Measurements from ENCODE around the gene PAX5.

PAX5 gene

DNA sequence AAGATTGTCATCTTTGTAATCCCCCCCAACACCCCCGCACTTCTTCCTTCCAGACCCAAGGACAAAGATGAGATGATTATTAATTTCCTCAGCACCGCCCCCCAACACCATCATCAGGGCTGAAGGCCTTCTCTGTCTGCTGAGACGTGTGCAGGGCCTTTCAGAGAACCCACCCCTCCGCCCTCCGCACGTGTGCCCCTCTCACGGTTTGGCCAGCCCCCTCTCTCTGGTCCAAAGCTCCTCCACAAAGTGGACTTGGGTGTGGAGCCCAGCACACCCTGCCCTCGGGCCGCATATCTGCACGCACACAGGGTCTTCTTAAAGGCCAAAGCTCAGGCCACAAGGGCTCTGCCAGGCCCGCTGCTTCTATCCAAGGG is 32.0 kb downstream of the PAX5 start:
- no peak for TF ChIP-seq NFIC (IDR thresholded peaks at IDR 0.05)
- no peak for TF ChIP-seq CREB1 (IDR thresholded peaks at IDR 0.05; ENCODE audit: low read depth)
- TF ChIP-seq, protein P1, sequence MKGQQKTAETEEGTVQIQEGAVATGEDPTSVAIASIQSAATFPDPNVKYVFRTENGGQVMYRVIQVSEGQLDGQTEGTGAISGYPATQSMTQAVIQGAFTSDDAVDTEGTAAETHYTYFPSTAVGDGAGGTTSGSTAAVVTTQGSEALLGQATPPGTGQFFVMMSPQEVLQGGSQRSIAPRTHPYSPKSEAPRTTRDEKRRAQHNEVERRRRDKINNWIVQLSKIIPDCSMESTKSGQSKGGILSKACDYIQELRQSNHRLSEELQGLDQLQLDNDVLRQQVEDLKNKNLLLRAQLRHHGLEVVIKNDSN (IDR thresholded peaks at IDR 0.05): no peak
- TF ChIP-seq, protein P2, sequence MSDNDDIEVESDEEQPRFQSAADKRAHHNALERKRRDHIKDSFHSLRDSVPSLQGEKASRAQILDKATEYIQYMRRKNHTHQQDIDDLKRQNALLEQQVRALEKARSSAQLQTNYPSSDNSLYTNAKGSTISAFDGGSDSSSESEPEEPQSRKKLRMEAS (IDR thresholded peaks at IDR 0.05): no peak
- no peak for TF ChIP-seq TCF12 (IDR thresholded peaks at IDR 0.05; ENCODE audit: low read depth)
- TF ChIP-seq ZBTB7A (IDR thresholded peaks at IDR 0.05; ENCODE audit: low read depth): no peak
- no peak for TF ChIP-seq TEAD4 (IDR thresholded peaks at IDR 0.05)
- TF ChIP-seq YY1 (IDR thresholded peaks at IDR 0.05; ENCODE audit: low read depth): no peak
- no peak for TF ChIP-seq TAF1 (IDR thresholded peaks at IDR 0.05; ENCODE audit: low read depth)
- TF ChIP-seq RAD21 (IDR thresholded peaks at IDR 0.05; ENCODE audit: low read depth): no peak
- TF ChIP-seq CEBPB (IDR thresholded peaks at IDR 0.05): no peak
- TF ChIP-seq EP300 (IDR thresholded peaks at IDR 0.05; ENCODE audit: borderline replicate concordance): no peak
- no peak for TF ChIP-seq EGR1 (IDR thresholded peaks at IDR 0.05)
- TF ChIP-seq, protein P3, sequence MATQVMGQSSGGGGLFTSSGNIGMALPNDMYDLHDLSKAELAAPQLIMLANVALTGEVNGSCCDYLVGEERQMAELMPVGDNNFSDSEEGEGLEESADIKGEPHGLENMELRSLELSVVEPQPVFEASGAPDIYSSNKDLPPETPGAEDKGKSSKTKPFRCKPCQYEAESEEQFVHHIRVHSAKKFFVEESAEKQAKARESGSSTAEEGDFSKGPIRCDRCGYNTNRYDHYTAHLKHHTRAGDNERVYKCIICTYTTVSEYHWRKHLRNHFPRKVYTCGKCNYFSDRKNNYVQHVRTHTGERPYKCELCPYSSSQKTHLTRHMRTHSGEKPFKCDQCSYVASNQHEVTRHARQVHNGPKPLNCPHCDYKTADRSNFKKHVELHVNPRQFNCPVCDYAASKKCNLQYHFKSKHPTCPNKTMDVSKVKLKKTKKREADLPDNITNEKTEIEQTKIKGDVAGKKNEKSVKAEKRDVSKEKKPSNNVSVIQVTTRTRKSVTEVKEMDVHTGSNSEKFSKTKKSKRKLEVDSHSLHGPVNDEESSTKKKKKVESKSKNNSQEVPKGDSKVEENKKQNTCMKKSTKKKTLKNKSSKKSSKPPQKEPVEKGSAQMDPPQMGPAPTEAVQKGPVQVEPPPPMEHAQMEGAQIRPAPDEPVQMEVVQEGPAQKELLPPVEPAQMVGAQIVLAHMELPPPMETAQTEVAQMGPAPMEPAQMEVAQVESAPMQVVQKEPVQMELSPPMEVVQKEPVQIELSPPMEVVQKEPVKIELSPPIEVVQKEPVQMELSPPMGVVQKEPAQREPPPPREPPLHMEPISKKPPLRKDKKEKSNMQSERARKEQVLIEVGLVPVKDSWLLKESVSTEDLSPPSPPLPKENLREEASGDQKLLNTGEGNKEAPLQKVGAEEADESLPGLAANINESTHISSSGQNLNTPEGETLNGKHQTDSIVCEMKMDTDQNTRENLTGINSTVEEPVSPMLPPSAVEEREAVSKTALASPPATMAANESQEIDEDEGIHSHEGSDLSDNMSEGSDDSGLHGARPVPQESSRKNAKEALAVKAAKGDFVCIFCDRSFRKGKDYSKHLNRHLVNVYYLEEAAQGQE (IDR thresholded peaks at IDR 0.05; ENCODE audit: low read depth): no peak
- no peak for TF ChIP-seq FOXM1 (IDR thresholded peaks at IDR 0.05; ENCODE audit: borderline replicate concordance, low read depth)

DNA sequence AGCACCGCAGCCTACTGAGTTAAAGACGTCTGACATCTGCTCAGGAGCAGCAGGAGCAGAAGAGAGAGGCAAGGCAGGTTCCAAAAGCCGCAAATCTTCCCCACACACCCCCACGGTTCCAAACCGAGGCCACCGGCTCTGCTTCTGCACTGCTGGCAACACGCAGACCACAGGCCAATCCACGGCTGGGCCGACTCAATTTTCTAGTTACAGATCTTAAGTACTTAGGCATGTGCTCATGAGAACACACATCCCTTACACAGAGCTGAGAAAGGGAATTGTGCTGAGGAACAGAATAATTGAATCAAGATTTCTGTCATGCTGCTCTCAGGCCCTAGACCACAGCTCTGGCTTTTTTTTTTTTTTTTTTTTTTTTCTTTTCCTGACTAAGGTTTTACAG is 32.6 kb downstream of the PAX5 start:
- no peak for TF ChIP-seq CREB1 (IDR thresholded peaks at IDR 0.05; ENCODE audit: low read depth)
- TF ChIP-seq TAF1 (IDR thresholded peaks at IDR 0.05; ENCODE audit: low read depth): no peak
- TF ChIP-seq RAD21 (IDR thresholded peaks at IDR 0.05; ENCODE audit: low read depth): no peak
- TF ChIP-seq, protein P1 (IDR thresholded peaks at IDR 0.05): no peak
- TF ChIP-seq, protein P2 (IDR thresholded peaks at IDR 0.05): no peak

DNA sequence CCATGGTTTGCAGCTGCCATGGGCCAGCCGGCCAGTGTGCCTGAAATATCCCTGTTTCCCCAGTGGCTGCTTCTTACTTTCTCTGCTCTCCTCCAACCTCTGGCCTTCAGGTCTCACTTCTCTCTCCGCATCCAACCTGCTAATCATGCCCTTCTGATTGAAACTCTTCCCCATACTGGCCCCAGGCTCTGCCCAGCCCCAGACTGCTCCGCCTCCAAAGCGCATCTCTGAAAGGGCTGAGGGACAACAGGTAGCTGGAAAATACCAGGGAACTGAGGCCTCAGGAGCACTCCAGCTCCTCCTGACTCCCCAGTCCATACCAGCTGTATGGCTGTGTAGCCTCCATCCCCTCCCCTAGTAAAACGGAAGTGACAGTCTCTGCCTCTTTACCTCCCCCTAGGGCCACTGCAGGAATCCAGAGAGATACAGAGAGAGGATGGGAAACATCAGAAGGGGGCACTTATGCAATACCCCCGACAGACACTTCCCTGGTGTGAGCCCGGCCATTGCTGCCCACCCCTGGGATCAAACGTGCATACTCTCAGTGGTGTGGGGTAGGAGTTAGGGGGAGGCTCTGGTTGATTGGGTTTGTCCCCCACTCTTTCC is 34.2 kb downstream of the PAX5 start:
- no peak for TF ChIP-seq FOXM1 (IDR thresholded peaks at IDR 0.05; ENCODE audit: borderline replicate concordance, low read depth)
- no peak for TF ChIP-seq ZBTB7A (IDR thresholded peaks at IDR 0.05; ENCODE audit: low read depth)
- TF ChIP-seq, protein P3 (IDR thresholded peaks at IDR 0.05; ENCODE audit: low read depth): no peak
- TF ChIP-seq TEAD4 (IDR thresholded peaks at IDR 0.05): no peak
- no peak for TF ChIP-seq CEBPB (IDR thresholded peaks at IDR 0.05)
- TF ChIP-seq EP300 (IDR thresholded peaks at IDR 0.05; ENCODE audit: borderline replicate concordance): no peak
- no peak for TF ChIP-seq CREB1 (IDR thresholded peaks at IDR 0.05; ENCODE audit: low read depth)
- TF ChIP-seq, protein P1 (IDR thresholded peaks at IDR 0.05): no peak
- TF ChIP-seq, protein P2 (IDR thresholded peaks at IDR 0.05): no peak

DNA sequence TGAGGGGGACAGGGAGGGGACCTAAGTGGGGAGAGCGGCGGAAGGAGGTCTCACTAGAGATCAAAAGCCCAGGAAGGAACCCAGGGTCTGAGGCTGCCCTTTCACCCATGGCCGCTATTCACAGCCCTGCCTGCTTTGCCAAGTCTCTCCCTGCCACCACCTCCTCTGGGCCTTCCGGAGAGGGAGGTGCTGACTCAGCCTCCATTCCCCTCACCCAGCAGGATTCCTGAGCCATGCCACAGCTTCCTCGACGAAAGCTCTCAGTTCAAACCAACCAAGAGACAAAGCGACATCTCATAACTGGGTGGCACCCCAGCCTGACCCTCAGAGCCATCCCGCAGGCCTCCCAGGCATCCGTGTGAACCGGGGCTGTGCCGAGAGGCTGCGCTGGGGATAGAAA is 36.7 kb downstream of the PAX5 start:
- TF ChIP-seq ZBTB7A (IDR thresholded peaks at IDR 0.05; ENCODE audit: low read depth): no peak
- no peak for TF ChIP-seq NFIC (IDR thresholded peaks at IDR 0.05)
- TF ChIP-seq EGR1 (IDR thresholded peaks at IDR 0.05): no peak
- TF ChIP-seq TAF1 (IDR thresholded peaks at IDR 0.05; ENCODE audit: low read depth): no peak
- no peak for TF ChIP-seq RAD21 (IDR thresholded peaks at IDR 0.05; ENCODE audit: low read depth)
- no peak for TF ChIP-seq CEBPB (IDR thresholded peaks at IDR 0.05)
- TF ChIP-seq EP300 (IDR thresholded peaks at IDR 0.05; ENCODE audit: borderline replicate concordance): no peak
- TF ChIP-seq, protein P2 (IDR thresholded peaks at IDR 0.05): no peak
- TF ChIP-seq, protein P1 (IDR thresholded peaks at IDR 0.05): no peak
- TF ChIP-seq, protein P3 (IDR thresholded peaks at IDR 0.05; ENCODE audit: low read depth): no peak
- TF ChIP-seq TCF12 (IDR thresholded peaks at IDR 0.05; ENCODE audit: low read depth): no peak
- TF ChIP-seq TEAD4 (IDR thresholded peaks at IDR 0.05): no peak
- TF ChIP-seq FOXM1 (IDR thresholded peaks at IDR 0.05; ENCODE audit: borderline replicate concordance, low read depth): no peak
- TF ChIP-seq CREB1 (IDR thresholded peaks at IDR 0.05; ENCODE audit: low read depth): no peak
- no peak for TF ChIP-seq YY1 (IDR thresholded peaks at IDR 0.05; ENCODE audit: low read depth)
